Body of pancreas (tissue), 4 donors: ENCODE data around the gene TRNAU1AP.

Source experiments
- CTCF ChIP-seq, 7 experiments: fragments of 450-650 bp in 4 of 7; fragments of 200-600 bp in 3 of 7; sonication (generic) in 3 of 7; IDR thresholded peaks; one replicate each; pipeline ENCODE4 v1.5.1; 2016 to 2019; ENCODE audit warnings: antibody characterized with exemption in 7 of 7
- POLR2A ChIP-seq, 3 donors: fragments of 450-650 bp; IDR thresholded peaks; one replicate each; pipeline ENCODE4 v1.6.1; 2016; ENCODE audit warnings: antibody characterized with exemption in 3 of 3, mild to moderate bottlenecking in 2 of 3

GRCh38 chr1:28505406-28506187 lies 47.3 kb upstream of the TRNAU1AP start, which contains the start of gene RCC1:
- TF ChIP-seq CTCF (IDR thresholded peaks at IDR 0.05), result no peak
- peak; percentile 70 to 98 (median 97) for TF ChIP-seq POLR2A (IDR thresholded peaks at IDR 0.05)
